Measurements from ENCODE around the gene ARID5B.

Gene ARID5B

GRCh38 chr10:62050893-62051433 lies 149.5 kb downstream of the ARID5B start:
- no peaks in the 10 kb centered on the region for H3K27me3 ChIP-seq (ENCODE audit: insufficient read depth, low read depth, severe bottlenecking)
- H3K27ac ChIP-seq: no peak overlapping the region
- H3K36me3 ChIP-seq: no peaks in the 10 kb centered on the region
- no peaks in the 10 kb centered on the region for H3K9me3 ChIP-seq (ENCODE audit: severe bottlenecking)
- no peak overlapping the region for H3K4me3 ChIP-seq (ENCODE audit: low read depth, low read length)
- TF ChIP-seq, protein P1, sequence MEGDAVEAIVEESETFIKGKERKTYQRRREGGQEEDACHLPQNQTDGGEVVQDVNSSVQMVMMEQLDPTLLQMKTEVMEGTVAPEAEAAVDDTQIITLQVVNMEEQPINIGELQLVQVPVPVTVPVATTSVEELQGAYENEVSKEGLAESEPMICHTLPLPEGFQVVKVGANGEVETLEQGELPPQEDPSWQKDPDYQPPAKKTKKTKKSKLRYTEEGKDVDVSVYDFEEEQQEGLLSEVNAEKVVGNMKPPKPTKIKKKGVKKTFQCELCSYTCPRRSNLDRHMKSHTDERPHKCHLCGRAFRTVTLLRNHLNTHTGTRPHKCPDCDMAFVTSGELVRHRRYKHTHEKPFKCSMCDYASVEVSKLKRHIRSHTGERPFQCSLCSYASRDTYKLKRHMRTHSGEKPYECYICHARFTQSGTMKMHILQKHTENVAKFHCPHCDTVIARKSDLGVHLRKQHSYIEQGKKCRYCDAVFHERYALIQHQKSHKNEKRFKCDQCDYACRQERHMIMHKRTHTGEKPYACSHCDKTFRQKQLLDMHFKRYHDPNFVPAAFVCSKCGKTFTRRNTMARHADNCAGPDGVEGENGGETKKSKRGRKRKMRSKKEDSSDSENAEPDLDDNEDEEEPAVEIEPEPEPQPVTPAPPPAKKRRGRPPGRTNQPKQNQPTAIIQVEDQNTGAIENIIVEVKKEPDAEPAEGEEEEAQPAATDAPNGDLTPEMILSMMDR (IDR thresholded peaks at IDR 0.05; ENCODE audit: low read depth, low read length): no peak
- no peak for DNase-seq

DNA sequence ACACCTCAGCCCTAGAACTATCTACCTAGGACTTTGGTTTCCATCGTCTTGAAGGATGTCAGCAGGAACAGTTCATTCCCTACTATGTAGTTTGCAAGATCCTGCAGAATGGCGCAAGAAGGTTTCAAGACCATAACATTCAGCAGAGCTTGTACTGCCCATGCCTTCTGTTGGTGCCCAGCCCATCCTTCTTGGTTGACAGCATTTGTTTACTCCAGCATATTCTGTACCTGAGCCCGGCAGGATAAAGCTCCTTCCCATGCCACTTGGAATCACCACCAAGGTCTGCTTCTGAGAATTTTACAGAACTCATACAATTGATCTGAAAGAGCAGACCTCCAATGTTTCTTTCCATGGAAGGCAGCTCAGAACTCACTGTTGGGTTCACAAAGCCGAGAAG lies 150.8 kb downstream of the ARID5B start:
- H3K27ac ChIP-seq: no peak overlapping the region
- no peak for DNase-seq
- no peaks in the 10 kb centered on the region for H3K36me3 ChIP-seq
- H3K9me3 ChIP-seq (ENCODE audit: severe bottlenecking): no peaks in the 10 kb centered on the region
- no peak overlapping the region for H3K4me3 ChIP-seq (ENCODE audit: low read depth, low read length)
- TF ChIP-seq, protein P1 (IDR thresholded peaks at IDR 0.05; ENCODE audit: low read depth, low read length): no peak
- no peaks in the 10 kb centered on the region for H3K27me3 ChIP-seq (ENCODE audit: insufficient read depth, low read depth, severe bottlenecking)

- no peaks in the 10 kb centered on the region for H3K36me3 ChIP-seq
- no peaks in the 10 kb centered on the region for H3K27me3 ChIP-seq (ENCODE audit: insufficient read depth, low read depth, severe bottlenecking)
- H3K4me3 ChIP-seq (ENCODE audit: low read depth, low read length): no peak overlapping the region
- H3K9me3 ChIP-seq (ENCODE audit: severe bottlenecking): no peaks in the 10 kb centered on the region
- DNase-seq: no peak
- H3K27ac ChIP-seq: no peak overlapping the region
- TF ChIP-seq, protein P1 (IDR thresholded peaks at IDR 0.05; ENCODE audit: low read depth, low read length): no peak
These were observed 152.4 kb downstream of the ARID5B start for GRCh38 chr10:62053860-62054259.

GRCh38 chr10:62054408-62054807 lies 152.9 kb downstream of the ARID5B start:
- Histone ChIP-seq H3K4me3 (ENCODE audit: low read depth, low read length) (no peak overlapping the region), H3K27ac (no peak overlapping the region), H3K27me3 (ENCODE audit: insufficient read depth, low read depth, severe bottlenecking) (no peaks in the 10 kb centered on the region), H3K36me3 (no peaks in the 10 kb centered on the region), H3K9me3 (ENCODE audit: severe bottlenecking) (no peaks in the 10 kb centered on the region)
- DNase-seq: no peak
- TF ChIP-seq, protein P1 (IDR thresholded peaks at IDR 0.05; ENCODE audit: low read depth, low read length): no peak

GRCh38 chr10:62054830-62055229 lies 153.3 kb downstream of the ARID5B start:
- DNase-seq: no peak
- Histone ChIP-seq H3K27me3 (ENCODE audit: insufficient read depth, low read depth, severe bottlenecking) (no peaks in the 10 kb centered on the region), H3K9me3 (ENCODE audit: severe bottlenecking) (no peaks in the 10 kb centered on the region), H3K4me3 (ENCODE audit: low read depth, low read length) (no peak overlapping the region), H3K36me3 (no peaks in the 10 kb centered on the region), H3K27ac (no peak overlapping the region)
- TF ChIP-seq, protein P1 (IDR thresholded peaks at IDR 0.05; ENCODE audit: low read depth, low read length): no peak

- DNase-seq: no peak
- H3K4me3 ChIP-seq (ENCODE audit: low read depth, low read length): no peak overlapping the region
- TF ChIP-seq, protein P1 (IDR thresholded peaks at IDR 0.05; ENCODE audit: low read depth, low read length): no peak
- H3K9me3 ChIP-seq (ENCODE audit: severe bottlenecking): no peaks in the 10 kb centered on the region
- H3K36me3 ChIP-seq: no peaks in the 10 kb centered on the region
- no peak overlapping the region for H3K27ac ChIP-seq
- no peaks in the 10 kb centered on the region for H3K27me3 ChIP-seq (ENCODE audit: insufficient read depth, low read depth, severe bottlenecking)
These were observed 154.7 kb downstream of the ARID5B start for GRCh38 chr10:62056219-62056618.

Data from WERI-Rb-1 (cell line).